Fibroblast of lung (primary cell): ENCODE measurements around the gene NT5DC4.

Source experiments
- CTCF ChIP-seq, 2 donors: IDR thresholded peaks in 1 of 2; conservative IDR thresholded peaks in 1 of 2; 1 replicate in 1 of 2; 2 replicates in 1 of 2; pipeline ENCODE4 v1.5.1; 2011 to 2012; ENCODE audit warnings: low read length in 2 of 2, control low read depth in 1 of 2, inconsistent platforms in 1 of 2, low read depth in 1 of 2, mild to moderate bottlenecking in 1 of 2
- EZH2 ChIP-seq: IDR thresholded peaks from 2 replicates; pipeline ENCODE4 v1.5.1; 2012; ENCODE audit warnings: low read length, control low read depth, mild to moderate bottlenecking; ENCODE audit errors: missing control alignments

DNA sequence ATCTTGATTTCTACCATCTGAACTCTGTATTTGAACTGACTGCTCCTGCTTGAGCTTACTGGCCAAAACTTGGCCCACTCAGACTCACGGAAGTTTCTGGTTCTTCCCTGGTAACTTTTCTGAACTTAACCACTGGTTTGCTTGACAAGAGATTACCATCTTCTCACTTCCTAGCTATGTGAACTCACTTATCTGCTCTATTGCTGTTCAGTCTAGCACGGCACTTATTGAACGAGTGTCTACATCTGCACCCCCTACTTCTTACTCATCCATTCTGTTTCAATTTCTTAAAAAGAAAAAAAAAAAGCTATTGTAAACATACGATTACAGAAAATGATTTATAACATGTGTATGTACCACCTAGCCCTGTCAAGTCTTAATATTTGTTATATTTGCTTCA, 34.6 kb downstream of the NT5DC4 start:
- TF ChIP-seq CTCF (conservative IDR thresholded peaks at IDR 0.05 in 1 of 2, IDR thresholded peaks at IDR 0.05 in 1 of 2; ENCODE audit: low read depth in 1 of 2, low read length in 2 of 2) (no peak), EZH2 (no peak)
